NCI-H2196 (cell line): ENCODE measurements around the gene LOX.

Experiments
- DNase-seq: peaks from one replicate; lab custom pipeline; 2025; ENCODE audit not compliant: unreplicated experiment; lab: John Stamatoyannopoulos, UW

The LOX gene

DNA sequence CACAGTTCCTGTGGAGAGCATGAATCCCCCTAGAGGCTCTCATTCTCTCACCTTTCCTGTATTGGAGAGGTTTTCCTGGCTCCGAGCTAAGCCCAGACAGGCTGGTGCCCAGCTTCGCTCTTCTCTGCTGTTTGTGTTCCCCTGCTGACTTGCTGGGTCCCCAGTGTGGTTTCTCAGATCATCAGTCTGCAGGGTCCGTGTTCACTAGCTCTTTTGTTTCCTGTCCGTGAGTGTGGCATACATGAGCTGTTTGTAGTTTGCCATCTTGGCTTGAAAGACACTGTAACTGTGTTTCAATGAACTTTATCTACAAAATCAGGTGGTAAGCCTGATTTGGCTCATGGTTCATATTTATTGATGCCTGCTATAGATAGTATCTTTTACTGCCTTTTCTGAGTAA is 23.8 kb downstream of the LOX start:
- peak; percentile 40 for DNase-seq

GRCh38 chr5:122053181-122054109 is 24.6 kb downstream of the LOX start:
- DNase-seq, result peak; percentile 71

DNA sequence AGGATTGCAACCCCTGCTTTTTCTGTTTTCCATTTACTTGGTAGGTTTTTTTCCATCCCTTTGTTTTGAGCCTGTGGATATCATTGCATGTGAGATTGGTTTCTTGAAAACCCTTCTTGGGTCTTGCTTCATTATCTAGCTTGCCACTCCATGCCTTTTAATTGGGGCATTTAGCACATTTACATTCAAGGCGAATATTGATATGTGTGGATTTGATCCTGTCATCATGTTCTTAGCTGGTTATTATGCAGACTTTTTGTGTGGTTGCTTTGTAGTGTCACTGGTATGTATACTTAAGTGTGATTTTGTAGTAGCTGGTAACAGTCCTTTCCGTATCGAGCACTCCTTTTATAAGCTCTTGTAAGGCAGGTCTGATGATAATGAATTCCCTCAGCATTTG is 26.5 kb downstream of the LOX start:
- no peak for DNase-seq

GRCh38 chr5:122050959-122051358 is 27.1 kb downstream of the LOX start:
- DNase-seq, result no peak

DNA sequence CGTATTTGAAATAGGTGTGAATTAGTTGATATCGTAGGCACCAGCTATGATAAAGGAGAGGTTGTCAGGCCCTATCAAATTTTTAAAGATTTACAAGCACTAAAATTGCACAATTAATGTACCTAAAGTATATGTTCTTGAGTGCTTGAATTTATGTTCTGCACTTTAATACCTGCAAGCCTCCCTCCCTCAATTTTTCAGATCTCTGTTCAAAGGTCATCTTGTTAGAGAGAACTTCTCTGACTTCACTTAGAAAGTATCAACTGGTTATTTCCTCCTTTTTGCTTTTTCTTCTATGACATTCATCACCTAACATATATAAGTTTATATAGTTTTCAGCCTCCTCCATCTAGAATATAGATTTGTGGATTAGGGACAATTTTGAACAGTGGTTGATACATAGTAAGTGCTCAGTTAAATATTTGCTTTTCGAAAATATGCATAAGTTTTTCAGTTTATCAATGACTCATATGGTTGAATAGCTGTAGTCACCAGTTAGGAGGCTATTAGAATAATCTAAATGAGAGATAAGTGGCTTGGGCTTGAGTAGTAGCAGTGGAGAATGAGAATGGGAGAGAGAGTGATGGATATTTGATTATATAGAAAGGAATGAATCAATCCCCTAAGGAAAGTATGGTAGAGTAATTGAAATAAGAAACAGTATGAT is 37.3 kb downstream of the LOX start:
- no peak for DNase-seq

DNA sequence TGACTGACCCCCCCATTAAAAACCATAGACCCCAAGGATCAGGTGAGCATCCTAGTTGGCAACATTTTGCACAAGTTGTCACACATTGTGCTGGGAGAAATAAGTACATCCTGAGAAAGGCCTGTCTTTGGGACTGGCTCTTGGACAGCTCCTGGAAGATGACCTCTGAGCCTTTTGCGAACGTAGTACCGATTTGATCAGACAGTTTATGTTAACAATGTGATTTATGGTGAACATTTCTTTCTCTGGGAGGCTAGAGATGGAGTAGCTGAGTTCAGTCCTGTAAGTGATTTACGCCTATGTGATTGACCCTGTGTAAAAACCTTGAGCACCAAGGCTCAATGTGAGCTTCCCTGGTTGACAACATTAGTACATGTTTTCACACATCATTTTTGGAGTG is 41.7 kb downstream of the LOX start:
- DNase-seq, result no peak

- no peak for DNase-seq
Measured at GRCh38 chr5:122035913-122036312, 42.1 kb downstream of the LOX start.

DNA sequence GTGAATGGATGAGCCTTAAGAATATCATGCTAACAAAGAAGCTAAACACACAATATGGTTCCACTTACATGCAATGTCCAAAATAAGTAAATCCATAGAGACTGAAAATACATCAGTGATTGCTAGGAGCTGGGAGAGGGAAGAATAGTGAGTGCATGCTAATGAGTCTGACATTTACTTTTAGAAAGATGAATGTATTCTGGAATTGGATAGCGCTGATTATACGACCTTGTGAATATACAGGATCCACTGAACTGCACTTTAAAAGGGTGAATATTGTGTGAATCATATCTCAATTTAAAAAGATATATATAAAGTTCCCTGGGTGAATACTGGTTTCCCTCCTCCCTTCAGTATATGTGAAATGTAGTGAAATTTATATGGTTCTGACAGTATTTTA is 46.2 kb downstream of the LOX start:
- no peak for DNase-seq

- no peak for DNase-seq
Measured at GRCh38 chr5:122030251-122030650, 47.8 kb downstream of the LOX start.

- no peak for DNase-seq
Measured at GRCh38 chr5:122029818-122030217, 48.2 kb downstream of the LOX start.

DNA sequence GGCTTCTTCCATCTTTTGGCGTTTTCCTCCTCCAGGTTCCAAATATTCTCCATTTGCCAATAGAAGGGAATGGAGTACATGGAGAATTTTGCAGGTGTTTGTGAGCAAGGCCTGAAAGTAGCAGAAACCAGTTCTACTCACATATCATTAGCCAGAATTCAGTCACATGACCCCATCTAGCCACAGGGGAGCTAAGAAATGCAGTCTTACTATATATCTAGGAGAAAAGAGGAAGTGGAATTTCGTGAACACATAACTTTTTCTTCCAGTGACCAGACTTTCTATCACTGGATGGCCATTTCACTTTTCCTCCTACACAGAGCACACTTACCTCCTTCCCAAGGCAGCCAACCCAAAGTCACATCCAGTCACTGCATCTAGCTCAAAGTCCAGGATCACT is 55.1 kb downstream of the LOX start:
- no peak for DNase-seq

DNA sequence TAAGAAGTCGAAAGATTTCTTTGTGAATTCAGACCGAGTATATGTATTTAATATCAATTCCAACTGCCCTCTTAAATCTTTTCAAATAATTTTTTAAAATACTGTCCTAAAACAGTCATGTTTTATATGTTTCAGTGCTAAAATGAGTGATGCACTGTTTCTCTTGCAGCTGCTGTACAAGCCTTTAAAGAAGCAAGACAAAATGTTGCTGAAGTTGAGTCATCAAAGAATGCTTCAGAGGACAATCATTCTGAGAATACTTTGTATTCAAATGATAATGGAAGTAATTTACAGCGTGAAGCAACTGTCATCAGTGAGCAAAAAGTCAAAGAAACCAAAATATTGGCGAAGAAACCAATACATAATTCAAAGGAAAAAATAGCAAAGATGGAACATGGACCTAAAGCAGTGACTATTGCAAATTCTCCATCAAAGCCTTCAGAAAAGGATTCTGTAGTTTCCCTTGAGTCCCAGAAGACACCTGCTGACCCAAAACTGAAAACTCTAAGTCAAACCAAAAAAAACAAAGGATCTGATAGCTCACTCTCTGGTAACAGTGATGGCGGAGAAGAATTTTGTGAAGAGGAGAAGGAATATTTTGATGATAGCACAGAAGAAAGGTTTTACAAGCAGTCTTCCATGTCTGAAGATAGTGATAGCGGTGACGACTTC is 58.0 kb downstream of the LOX start:
- DNase-seq, result no peak

GRCh38 chr5:122015471-122015870 is 62.6 kb downstream of the LOX start:
- no peak for DNase-seq

DNA sequence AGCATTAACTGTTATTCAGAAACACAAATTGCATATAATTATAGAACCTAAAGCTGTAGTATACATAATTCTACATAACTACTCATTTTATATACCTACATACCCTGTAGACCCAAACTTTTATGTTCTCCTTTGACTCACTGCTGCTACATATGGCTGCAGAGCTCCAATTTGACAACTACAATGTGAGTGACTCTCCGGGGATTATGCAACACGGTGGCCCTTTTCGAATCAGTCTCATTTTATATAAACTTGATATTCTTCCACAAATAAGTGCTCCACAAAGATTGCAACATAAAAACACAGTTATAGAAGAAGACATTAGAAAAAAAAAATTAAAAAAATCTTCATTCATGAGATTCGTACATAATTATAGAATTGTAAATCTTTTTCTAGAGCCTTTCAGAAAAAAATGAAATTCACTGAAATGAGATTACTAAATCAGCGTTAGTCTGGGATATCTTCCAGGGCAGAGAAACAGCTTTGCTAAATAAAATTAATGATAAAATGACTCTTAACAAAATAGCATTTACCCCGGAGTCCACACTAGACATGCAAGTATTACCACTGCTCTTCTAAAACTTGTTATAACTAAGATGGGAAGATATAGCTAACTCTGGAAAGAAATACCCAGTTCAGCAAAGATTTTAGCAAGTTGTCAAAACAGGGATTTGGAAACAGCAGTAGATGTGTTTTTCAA is 63.7 kb downstream of the LOX start:
- DNase-seq, result no peak
